GM21390 (cell line): ENCODE measurements around the gene MMAB.

ENCODE experiments used
- ATAC-seq: cut with Tn5 transposase; IDR thresholded peaks from one replicate; pipeline ENCODE4 v1.9.1; 2021; ENCODE audit not compliant: unreplicated experiment

MMAB gene

DNA sequence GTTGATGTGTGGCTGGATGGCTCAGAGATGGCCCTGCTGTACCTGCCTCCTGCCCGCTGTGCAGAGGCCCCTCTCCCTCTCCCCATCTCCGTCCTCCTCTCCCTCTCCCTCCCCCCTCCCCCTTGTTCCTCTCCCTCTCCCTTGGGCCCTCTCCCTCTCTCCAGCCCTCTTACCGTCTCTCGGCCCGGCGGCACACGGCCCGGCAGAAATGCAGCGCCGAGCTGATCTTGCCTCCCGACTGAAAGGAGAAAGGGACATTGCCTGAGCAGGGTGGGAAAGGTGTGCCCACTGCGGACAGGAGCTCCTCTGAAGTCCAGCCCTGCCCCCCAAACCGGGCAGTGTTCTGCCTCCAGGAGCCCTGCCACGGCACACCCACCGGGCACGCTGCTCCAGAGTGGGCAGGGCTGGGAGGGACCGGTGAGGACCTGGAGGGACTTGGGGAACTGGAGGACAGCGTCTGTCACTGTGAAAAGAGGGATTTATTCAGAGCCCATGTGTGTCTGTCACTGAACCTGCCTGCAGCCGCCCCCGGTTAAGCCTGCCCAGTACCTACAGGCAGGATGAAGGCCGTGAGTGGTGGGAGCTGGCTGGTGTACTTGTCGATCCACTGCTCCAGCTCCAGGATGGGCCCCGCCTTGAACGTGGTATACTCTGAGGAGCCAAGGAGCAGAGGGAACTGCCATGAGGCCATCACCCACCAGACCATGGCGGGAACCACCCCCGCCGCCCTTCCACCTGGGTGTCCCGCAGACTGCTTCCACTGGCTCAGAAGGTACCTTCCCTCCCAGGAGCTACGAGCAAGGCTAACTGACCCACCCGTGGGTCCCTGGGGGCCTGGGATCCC lies 12.2 kb downstream of the MMAB start:
- no peak for ATAC-seq

DNA sequence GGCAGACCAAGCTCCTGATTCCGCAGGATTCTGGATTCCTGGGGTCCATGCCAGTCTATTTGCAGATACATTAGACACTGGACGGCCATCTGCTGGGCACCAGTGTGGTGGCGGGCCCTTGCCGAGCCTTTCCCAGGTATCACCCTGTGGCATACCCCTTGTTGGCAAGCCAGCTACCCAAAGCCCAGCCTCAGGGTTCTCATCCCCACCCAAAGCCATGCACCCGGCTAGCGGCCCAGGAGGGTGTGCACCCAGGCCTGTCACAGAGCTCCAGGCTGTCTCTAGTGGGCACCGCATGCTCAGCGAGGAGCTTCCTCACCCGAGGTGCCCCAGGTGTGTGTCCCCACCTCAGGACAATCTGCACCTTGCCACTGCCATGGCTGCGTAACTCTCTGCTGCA lies 13.7 kb downstream of the MMAB start:
- no peak for ATAC-seq

DNA sequence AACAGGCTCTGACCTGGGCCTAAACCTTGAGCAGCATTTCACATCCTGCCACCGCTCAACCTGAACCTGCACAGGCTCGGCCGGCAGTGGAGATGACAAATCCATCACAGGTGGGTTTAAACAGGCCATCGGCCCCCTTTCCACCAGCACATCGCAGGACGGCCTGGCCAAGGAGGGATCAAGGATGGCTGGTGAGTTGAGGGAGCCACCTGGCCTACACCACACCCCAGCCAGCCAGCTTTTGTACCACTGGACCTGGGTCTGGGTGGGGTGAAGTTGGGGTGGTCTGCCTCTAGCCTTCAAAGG lies 14.2 kb downstream of the MMAB start:
- ATAC-seq, result no peak

DNA sequence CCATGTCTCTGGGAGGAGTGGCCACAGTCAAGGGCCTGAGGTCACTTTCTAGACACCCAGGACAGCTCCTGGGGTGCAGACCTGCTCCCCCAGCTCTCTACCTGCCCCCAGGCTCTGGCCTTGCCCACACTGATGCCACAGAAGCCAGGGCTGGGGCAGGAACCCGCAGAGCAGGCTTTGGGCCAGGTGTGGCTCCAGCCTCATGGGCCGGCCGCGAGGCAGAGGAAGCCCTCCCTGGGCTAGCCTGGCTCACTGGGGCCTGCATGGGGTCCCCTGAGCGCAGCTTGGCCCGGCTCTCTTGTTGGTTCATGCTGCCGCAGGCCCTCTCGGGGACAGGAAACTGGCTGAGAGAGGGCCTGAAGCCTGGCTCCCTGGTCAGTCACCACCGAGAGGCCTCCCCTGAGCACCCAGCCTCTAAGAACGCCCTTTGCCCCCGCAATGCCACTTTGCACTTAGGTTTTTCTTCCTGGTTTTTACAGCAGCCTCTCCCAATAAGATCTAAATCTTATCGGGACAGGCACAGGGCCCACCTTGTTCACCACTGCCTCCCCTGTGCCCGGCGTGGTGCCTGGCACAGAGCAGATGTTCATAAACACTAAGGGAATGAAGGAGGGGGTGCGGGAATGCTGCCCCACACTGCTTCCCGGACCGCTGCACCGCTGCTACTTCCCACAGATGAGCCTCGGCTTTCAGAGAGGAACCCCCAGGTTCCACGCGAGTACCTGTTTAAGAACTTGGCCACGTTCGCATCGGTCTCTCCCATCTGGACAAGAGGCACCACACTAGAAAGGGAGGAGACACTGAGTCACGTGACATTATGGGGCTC lies 14.7 kb downstream of the MMAB start:
- ATAC-seq, result no peak

DNA sequence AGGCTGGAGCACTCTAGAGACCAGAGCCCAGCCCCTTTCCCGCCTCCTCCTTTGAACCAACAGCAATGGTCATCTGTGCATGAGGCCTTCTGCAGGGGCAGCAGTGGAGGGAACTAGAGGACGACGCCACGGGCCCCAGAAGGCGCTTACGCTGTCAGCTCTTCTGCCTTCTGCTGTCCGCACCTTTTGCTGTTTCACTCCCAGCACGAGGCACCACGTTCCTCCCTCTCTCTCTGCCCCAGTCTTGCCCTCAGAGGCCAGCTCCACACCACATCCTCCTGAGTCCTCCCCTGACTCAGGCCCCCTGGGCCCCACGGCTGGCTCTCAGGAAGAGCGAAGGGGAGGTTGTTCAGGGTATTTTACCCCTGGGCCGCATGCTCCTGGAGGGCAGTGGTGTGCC lies 15.5 kb downstream of the MMAB start:
- ATAC-seq, result no peak

DNA sequence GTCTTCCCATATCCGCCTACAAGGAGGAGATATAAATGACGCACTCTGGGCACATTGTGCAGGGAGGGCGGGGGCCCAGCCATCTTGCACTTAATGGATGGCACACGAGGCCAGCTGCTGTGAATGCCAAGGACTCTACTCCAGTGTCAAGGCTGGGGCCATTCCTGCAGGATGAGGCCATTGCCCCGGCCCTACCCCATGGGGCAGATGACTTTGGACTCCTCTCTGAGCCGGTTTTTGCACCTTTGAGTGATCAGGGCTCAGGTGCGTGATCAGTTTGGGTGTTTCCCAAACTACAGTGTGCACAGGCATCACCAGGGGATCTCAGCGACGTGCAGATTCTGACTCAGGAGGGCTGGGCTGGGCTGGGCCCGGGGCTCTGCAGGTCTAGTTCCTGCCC lies 16.1 kb downstream of the MMAB start:
- ATAC-seq, result no peak

DNA sequence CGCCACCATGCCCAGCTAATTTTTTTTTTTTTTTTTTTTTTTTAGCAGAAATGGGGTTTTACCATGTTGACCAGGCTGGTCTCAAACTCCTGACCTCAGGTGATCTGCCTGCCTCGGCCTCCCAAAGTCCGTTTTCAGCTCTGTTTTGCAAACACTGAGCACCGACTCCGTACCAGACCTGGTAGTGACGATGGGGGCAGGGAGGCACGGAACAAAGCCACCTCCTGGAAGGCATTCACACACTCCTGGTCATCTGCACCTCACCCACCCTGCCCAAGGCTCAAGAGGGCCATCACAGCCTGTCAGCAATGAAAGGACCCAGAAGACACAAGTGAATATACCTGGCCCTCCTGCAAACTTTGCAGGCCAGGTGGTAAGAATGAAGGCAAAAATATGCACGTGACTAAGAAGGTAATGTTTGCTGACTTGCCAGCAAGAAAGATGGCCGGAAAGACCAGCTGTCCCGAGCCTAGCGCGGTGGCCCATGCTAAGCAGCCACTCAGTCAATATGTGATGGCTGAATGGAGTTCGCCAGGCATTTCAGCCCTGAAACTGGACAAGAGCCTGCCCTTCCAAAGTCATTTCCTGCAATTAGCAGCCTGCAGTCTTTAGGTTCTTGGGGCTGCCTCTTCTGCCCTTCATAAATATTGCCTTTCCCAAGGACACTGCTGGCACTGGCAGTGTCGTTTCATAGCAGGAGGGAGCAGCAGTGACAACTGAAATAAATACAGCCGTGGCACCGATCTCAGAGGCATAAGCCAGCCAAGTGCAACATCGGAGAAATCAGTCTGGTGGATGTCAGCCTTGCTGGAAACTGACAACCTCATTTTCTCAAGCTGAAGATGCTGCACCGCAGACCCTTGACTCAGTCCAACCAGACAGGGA lies 17.6 kb downstream of the MMAB start:
- ATAC-seq, result no peak

DNA sequence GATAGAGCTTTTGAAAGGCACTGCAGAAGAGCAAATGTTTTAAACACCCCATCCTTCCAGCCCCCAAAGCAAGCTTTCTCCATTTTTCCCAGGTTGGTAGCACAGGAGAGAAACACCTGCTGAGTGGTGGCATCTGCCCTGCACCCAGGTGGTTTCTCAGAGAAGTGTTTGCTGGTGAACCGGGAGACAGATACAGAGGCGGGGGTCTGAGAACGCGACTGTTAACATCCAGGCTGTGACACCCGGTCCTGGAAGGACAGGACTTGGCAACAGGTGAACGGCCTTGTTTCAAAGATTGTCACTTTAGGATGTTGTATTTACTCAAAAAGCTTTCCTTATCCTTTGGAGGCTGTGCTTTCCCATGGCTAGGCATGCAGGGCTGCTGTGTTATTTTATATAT lies 18.5 kb downstream of the MMAB start:
- no peak for ATAC-seq

DNA sequence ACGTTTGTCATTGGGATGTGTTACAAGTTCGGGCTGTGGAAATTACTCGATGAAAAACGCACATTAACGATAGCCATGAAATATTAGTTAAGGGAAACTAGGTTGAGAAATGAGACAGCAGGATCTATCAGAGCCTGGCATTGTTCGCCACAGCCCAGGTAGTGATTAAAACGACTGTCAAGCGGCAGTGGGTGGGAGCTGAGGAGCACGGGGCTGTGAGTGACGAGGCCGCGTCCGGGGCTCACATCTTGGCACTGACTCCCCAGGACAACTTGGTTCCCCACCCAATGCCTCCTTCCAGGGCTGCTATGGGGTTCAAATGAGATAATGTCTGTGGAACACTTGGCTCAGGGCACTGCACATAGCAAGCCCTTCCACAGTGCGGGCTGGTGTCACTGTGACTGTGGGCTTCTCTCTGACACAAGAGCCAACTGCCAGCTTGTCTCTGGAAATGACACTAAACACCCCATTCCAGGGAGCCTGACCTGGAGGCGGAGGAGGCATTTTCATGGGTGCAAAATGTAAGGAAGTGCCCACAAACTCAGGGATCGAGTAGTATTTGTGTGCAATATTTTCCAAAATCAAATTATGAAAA lies 19.3 kb downstream of the MMAB start:
- no peak for ATAC-seq

DNA sequence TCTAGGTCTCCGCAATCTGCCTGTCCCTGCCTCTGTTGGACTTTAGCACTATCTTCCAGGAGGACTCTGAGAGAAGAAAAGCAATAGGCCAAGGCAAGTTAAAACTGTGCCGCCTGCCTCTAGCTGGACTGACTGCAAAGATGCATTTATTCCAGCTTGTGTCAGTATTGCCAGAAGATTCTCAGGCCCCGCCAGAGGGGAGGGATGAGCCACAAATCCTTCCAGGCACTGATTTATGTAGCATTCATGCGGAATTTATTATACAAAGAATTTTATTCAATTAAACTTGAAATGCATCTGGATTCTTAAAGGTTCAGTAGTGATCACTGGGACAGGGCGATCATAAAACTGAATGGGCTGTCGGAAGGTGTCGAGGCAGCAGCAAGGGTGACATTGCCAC lies 19.8 kb downstream of the MMAB start:
- no peak for ATAC-seq

DNA sequence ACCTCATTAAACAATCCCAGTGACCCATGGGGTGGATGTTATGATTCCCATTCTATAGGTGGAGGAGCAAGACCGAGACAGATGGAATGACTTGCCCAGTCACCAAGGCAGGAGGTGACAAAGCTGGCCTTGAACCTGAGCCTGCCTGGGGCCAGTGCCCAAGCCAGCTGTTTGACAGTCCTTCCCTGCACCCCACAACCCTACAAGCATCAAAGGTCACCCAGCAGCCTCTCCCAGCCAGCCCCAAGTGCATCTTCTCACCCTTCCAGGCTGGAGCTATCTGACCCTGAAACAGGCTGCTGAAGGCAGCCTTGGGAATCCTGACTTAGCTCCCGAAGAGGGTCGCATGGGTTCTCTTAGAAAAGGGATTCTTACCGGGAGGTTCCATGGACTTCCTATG lies 20.3 kb downstream of the MMAB start:
- no peak for ATAC-seq

DNA sequence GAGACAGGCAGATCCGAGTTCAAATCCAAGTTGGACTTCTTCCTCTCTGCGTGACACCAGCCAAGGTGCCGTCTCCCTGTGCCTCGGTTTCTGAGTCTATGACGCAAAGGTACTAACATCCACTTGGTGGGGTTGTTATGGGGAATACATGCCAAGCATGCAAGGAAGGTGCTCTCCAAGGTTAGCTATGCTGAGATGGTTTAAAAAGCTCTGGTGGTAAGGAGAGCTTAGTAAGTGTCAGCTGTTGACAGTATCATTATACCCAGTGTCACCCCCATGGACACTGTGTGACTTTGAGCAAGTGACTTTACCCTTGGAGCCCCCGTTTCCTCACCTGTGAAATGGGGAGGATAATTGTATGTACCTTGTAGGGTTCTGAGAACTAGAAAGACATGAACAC lies 22.2 kb downstream of the MMAB start:
- no peak for ATAC-seq

DNA sequence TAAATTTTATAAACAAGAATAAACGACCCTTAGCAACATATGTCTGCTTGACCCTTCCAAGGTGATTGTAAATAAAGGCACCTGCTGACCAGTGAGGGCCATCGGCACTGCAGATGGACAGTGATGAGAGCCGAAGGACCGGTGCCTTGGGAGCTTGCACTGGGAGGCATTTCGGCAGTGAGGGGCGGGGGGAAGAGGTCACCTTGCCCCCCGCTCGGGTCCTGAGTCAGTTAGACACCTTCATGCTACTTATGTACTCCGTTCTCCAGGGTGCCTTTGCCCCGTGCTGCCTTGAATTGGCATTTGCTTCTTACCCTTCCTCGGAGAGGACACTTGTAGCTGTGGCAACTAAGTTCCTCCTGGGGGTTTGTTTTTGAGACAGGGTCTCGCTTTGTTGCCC lies 23.0 kb downstream of the MMAB start:
- no peak for ATAC-seq

DNA sequence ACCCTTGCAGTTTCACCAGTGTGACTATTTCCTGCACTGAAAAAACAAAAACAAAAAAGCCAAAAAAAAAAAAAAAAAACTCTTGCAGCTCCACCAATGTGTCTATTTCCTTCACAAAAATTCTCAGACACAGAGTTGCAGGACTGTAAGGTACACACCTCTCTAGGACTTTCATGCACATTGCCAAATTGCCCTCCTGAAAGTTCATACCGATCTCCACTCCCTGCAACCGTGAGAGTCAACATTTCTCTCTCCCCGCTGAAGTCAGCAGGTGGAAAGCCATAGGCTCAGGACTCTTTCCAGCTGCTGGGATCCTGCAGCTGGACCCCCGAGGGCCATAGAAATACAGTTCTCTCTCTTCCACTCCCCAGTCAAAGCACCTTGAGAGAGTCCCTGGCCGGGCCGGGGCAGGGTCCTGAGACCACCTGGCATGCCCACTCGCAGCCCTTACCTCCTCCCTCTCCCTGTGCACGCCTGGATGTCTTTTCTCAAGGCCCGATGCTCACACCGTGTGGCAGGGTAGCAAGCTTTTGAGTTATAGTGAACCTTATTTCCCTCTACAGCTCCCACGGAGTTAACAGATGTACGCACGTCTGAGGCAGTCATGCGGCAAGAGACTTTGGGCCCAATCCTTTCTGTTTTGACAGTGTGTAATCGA lies 23.6 kb downstream of the MMAB start:
- ATAC-seq, result no peak

DNA sequence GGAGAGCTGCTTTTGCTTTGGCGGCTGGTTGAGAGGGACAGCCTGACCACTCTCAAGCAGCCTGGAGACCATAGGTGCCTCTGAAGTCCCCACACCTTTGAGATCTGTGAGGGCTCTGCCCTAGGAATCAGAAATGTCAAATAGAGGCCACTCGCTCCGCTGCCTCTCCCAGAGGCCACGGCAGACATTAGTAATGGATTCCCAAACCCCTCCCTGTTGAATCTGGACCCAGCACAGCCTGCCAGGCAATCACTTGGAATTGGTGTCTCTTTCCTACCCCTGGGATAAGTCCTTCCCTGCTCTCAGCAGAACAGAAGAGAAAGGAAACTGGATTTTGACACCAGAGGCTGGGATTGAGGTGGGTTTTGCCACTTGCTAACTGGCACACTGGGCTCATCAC lies 25.0 kb downstream of the MMAB start:
- no peak for ATAC-seq

DNA sequence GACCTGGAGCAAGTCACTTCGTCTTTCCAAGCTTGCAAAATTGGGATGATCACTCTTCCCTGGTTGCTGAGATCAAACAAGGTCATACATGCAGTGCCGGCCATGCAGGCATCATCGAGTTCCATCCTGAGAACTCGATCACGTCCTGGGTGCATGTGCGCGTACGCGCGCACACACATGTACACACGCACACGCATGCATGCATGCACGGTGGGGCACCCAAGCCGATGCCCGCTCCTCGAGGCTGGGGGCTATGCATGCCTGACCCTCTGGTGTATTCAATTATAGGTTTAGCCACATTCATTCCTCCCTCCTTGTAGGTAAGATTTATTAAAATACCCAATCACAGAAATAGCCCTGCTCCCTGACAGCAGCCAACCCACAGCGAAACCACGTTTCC lies 26.0 kb downstream of the MMAB start:
- no peak for ATAC-seq

DNA sequence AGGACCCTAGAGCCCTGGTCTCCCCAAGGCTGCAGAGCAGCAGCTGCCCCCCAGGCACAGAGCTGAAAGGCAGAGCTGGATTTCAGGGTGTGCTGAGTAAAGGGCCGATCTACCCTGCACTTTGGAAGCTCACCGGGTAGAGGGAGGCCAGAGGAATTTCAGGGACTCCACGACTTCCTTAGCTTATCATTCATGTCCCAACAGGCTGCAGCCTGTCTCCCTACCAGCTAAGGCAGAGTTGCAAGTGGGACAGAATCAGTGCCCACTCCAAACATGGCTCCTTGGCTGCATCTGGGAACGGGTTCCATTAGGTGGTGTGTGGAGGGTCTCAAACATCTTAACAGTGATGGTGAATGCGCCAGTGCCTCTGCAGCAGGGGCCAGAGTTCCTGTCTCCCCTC lies 27.5 kb downstream of the MMAB start:
- no peak for ATAC-seq

DNA sequence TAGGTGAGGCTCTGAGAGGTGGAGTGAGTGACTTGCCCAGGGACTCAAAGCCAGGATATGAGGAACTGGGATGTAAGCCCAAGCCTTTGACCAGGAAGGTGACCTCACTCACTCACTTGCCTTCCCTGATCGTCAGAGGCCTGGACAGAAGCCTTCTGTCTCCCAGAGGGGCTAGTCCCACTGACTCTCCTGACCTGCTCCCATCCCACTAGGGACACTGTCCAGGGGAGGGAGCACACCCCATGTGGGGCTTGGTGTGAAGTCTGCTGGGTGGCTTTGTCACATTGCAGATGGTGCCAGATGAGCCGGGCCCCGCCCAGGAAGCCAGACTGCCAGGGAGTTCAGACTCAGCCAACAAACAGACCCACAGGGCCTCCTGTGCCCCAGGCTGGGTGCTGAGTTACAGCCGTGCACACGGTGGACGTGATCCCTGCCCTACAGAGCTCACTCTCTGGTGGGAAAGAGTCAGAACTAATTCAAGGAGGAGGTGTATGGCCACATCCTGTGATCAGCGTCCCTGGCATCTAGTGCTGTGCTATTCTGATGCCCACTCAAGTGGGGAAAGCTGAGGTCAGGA lies 28.3 kb downstream of the MMAB start:
- no peak for ATAC-seq

DNA sequence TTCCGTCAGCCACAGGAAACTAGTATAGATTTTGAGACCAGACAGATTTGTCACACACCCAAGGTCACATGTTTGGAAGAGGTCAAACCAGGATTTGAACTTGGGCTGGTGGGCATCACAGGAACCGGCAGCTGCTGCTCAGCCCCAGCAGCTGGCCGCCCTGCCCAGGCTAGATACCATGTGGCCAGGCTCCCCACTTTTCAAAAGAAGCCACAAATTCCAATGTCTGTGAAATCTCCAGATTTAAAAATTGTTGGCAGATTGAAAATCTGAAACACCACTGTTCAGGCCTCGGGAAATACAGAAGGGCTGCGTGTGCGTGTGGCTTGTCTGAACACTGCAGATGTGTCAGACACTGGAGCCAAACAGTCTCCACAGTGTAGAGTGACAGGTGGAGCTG lies 30.4 kb downstream of the MMAB start:
- no peak for ATAC-seq

DNA sequence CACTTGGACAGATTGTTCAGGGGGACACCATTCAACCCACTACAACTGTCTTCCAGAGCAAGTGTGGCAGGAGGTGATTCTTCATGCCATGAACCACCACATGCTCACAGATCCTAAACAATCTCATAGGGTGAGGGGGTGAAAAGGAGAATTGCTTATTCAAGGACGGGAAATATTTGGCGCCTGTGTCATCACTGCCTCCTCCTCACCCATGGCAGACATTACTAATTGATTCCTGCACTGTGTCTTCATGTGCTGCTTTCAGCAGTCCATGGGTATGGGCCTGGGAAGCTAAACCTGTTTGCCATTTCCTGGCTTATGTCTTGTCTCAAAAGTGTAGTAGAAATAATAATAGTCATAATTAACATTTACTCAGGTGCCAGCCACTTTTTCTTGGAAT lies 31.3 kb downstream of the MMAB start:
- no peak for ATAC-seq

DNA sequence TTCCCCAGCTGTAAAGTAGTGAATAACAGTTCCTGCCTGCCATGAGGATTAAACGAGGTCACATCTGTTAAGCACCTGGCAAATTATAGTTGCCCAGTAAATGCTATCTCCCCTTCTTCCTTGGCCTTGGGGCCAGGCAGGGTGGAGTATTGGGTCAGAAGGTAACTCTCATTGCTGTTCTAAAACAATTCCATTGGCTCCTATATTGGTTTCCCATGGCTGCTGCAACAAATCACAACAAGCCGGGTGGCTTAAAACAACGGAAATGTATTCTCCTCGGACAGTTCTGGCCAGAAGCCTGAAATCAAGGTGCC lies 31.9 kb downstream of the MMAB start:
- no peak for ATAC-seq
